IMR-90 (cell line): ENCODE measurements around the gene FAM20C. TPM values are rescaled to one million over a fixed set of nuclear protein-coding genes. Genes with fewer than 3 reads are reported as not detected.

Experiments used
- ATAC-seq: fragments of 200-7000 bp; cut with Tn5 transposase; 2 replicates; pipeline ENCODE4 v1.9.1; 2020; ENCODE audit warnings: low read depth, mild to moderate bottlenecking, moderate library complexity
- BruUV-seq: library from RNA; stranded (reverse); fragments of 400-500 nt; replicated peaks from 2 replicates; lab custom pipeline; 2021; lab: Mats Ljungman, UMichigan
- CTCF ChIA-PET: fragments of 300-600 bp; formaldehyde crosslinking; extraction: SDS; loops from one replicate; lab custom pipeline; 2021; ENCODE audit warnings: antibody characterized with exemption; lab: Yijun Ruan, JAX
- POLR2A ChIA-PET: fragments of 300-600 bp; sonication (Branson Sonifier 250); formaldehyde crosslinking; loops from one replicate; lab custom pipeline; 2022; ENCODE audit warnings: antibody characterized with exemption; ENCODE audit not compliant: unreplicated experiment; lab: Charles Lee
- DNase-seq: peaks from one replicate; pipeline ENCODE4 v3.0.0; 2013
- H2AFZ ChIP-seq: replicated peaks from 2 replicates; pipeline ENCODE3; 2013; ENCODE audit warnings: low read length, mild to moderate bottlenecking; ENCODE audit not compliant: poor library complexity
- H2AK5ac ChIP-seq: 2 replicates; pipeline ENCODE4 v1.6.1; 2013; ENCODE audit warnings: low read depth, low read length, inconsistent platforms
- H2AK9ac ChIP-seq: replicated peaks from 2 replicates; pipeline ENCODE3; 2013; ENCODE audit warnings: mild to moderate bottlenecking, low read depth, low read length, moderate library complexity; ENCODE audit not compliant: poor library complexity
- H2BK120ac ChIP-seq: 2 replicates; pipeline ENCODE4 v1.6.1; 2013; ENCODE audit warnings: low read depth, low read length, inconsistent platforms
- H2BK15ac ChIP-seq: 3 replicates; pipeline ENCODE4 v1.6.1; 2013; ENCODE audit warnings: low read depth, low read length, inconsistent platforms
- H2BK20ac ChIP-seq: 2 replicates; pipeline ENCODE4 v1.6.1; 2013; ENCODE audit warnings: low read depth, mild to moderate bottlenecking, inconsistent platforms, low read length, moderate library complexity
- H2BK5ac ChIP-seq: 2 replicates; pipeline ENCODE4 v1.6.1; 2013; ENCODE audit warnings: mild to moderate bottlenecking, low read depth, low read length, inconsistent platforms; ENCODE audit not compliant: poor library complexity, severe bottlenecking
- H3K14ac ChIP-seq: replicated peaks from 2 replicates; pipeline ENCODE4 v1.6.1; 2013; ENCODE audit warnings: low read depth, low read length, inconsistent platforms
- H3K18ac ChIP-seq: 2 replicates; pipeline ENCODE4 v1.6.1; 2013; ENCODE audit warnings: low read depth, low read length, control low read depth
- H3K23ac ChIP-seq: 2 replicates; pipeline ENCODE4 v1.6.1; 2013; ENCODE audit warnings: low read depth, low read length, inconsistent platforms
- H3K27ac ChIP-seq: 2 replicates; pipeline ENCODE4 v1.5.1; 2013; ENCODE audit warnings: mild to moderate bottlenecking, control low read depth, low read length; ENCODE audit not compliant: insufficient read depth
- H3K27me3 ChIP-seq: 2 replicates; pipeline ENCODE4 v1.6.1; 2013; ENCODE audit warnings: low read length; ENCODE audit not compliant: control insufficient read depth, insufficient read depth
- H3K36me3 ChIP-seq: 2 replicates; pipeline ENCODE4 v1.6.1; 2013; ENCODE audit warnings: low read length, mixed read lengths; ENCODE audit not compliant: control insufficient read depth, insufficient read depth
- H3K4ac ChIP-seq: 2 replicates; pipeline ENCODE4 v1.6.1; 2013; ENCODE audit warnings: low read depth, low read length, inconsistent platforms
- H3K4me1 ChIP-seq: 2 replicates; pipeline ENCODE4 v1.6.1; 2013; ENCODE audit warnings: low read length, mixed read lengths; ENCODE audit not compliant: control insufficient read depth, insufficient read depth
- H3K4me2 ChIP-seq: 2 replicates; pipeline ENCODE4 v1.6.1; 2013; ENCODE audit warnings: low read depth, mild to moderate bottlenecking, control low read depth, low read length, moderate library complexity
- H3K4me3 ChIP-seq: 2 replicates; pipeline ENCODE4 v1.5.1; 2013; ENCODE audit warnings: low read depth, mild to moderate bottlenecking, control low read depth, low read length, moderate library complexity; ENCODE audit not compliant: insufficient read depth
- H3K56ac ChIP-seq: 2 replicates; pipeline ENCODE4 v1.6.1; 2013; ENCODE audit warnings: low read length, inconsistent platforms; ENCODE audit not compliant: insufficient read depth; ENCODE audit errors: extremely low read depth
- H3K79me1 ChIP-seq, 2 experiments: 2 replicates each; pipeline ENCODE4 v1.6.1; 2013; ENCODE audit warnings: low read length in 2 of 2, inconsistent platforms in 1 of 2, low read depth in 1 of 2
- H3K9ac ChIP-seq: 2 replicates; pipeline ENCODE4 v1.6.1; 2013; ENCODE audit warnings: low read depth, low read length, control low read depth
- H3K9me1 ChIP-seq: 2 replicates; pipeline ENCODE4 v1.6.1; 2013; ENCODE audit warnings: low read length, inconsistent platforms; ENCODE audit not compliant: insufficient read depth
- H3K9me3 ChIP-seq: 2 replicates; pipeline ENCODE4 v1.6.1; 2013; ENCODE audit warnings: low read length; ENCODE audit not compliant: control insufficient read depth, insufficient read depth
- H4K20me1 ChIP-seq: 2 replicates; pipeline ENCODE4 v1.6.1; 2013; ENCODE audit warnings: low read length, inconsistent platforms; ENCODE audit not compliant: insufficient read depth
- H4K5ac ChIP-seq: 2 replicates; pipeline ENCODE4 v1.6.1; 2013; ENCODE audit warnings: mild to moderate bottlenecking, low read depth, low read length, control low read depth
- H4K8ac ChIP-seq, 2 experiments: 2 replicates each; pipeline ENCODE4 v1.6.1; 2013; ENCODE audit warnings: low read depth in 2 of 2, low read length in 2 of 2, control low read depth in 1 of 2, inconsistent platforms in 1 of 2
- H4K91ac ChIP-seq: 2 replicates; pipeline ENCODE4 v1.6.1; 2013; ENCODE audit warnings: low read depth, low read length, inconsistent platforms; ENCODE audit not compliant: insufficient read depth
- POLR2A ChIP-seq: IDR thresholded peaks from 2 replicates; pipeline ENCODE4 v1.6.1; 2012; ENCODE audit warnings: mild to moderate bottlenecking, low read depth, low read length
- RCOR1 ChIP-seq: IDR thresholded peaks from 2 replicates; pipeline ENCODE4 v1.6.1; 2012; ENCODE audit warnings: mild to moderate bottlenecking, low read length, improper control_type of control experiment; ENCODE audit not compliant: insufficient replicate concordance
- WGBS, 2 experiments: methylation state at CpG; one replicate each; pipeline versions ENCODE4 v1.1.5 to v1.1.7; 2013; ENCODE audit warnings: missing lambda C conversion rate in 2 of 2; ENCODE audit not compliant: insufficient read length in 1 of 2; ENCODE audit errors: extremely low coverage in 2 of 2; 5-methylcytosine and 5-hydroxymethylcytosine counted together
- dilution Hi-C: fragments of 300-500 bp; cut with HindIII; formaldehyde crosslinking; loops from one replicate; pipeline ENCODE4 v1.14.3; 2018; ENCODE audit warnings: low sequenced_read_pairs; ENCODE audit not compliant: unreplicated experiment
- in situ Hi-C: fragments of 300-500 bp; cut with MboI; formaldehyde crosslinking; loops from 3 replicates; pipeline ENCODE4 v1.14.3; 2019; ENCODE audit warnings: low sequenced_read_pairs, inconsistent platforms, mixed read lengths
- intact Hi-C: fragments of 100-400 bp; cut with micrococcal nuclease; formaldehyde crosslinking; loops from 2 replicates; pipeline ENCODE4 v1.10.0; 2022
- polyA plus RNA-seq, 3 experiments: library from polyadenylated mRNA; depleted of rRNA; stranded (reverse); fragments of >200 nt; gene quantifications; 2 replicates each; pipeline ENCODE4 v1.2.3, GENCODE V29; 2012; ENCODE audit warnings: low replicate concordance in 1 of 3
- total RNA-seq: library from RNA; depleted of rRNA; stranded (reverse); fragments of >200 nt; gene quantifications from 2 replicates; pipeline ENCODE4 v1.2.3, GENCODE V29; 2012

FAM20C gene
- total and polyA plus RNA-seq, 2 of the 4 experiments (the other 2 are of a cell fraction) = 7.7 to 36.6 TPM

- TF ChIP-seq RCOR1 = no peak
- no peak for TF ChIP-seq POLR2A
- BruUV-seq = no TSS peak
These were observed 110.0 kb downstream of the FAM20C start for GRCh38 chr7:302054-302992.

More at GRCh38 chr7:302054-302992, 110.0 kb downstream of the FAM20C start:
- Histone ChIP-seq H3K23ac (no peak overlapping the region), H3K36me3 (no peaks in the 10 kb centered on the region), H4K5ac (no peak overlapping the region), H2BK120ac (no peak overlapping the region), H2AK5ac (no peak overlapping the region), H3K9ac (no peak overlapping the region), H2AFZ (no peak overlapping the region), H3K14ac (no peak overlapping the region), H4K91ac (no peak overlapping the region), H3K18ac (no peak overlapping the region), H2BK5ac (no peak overlapping the region), H3K79me1 (no peaks in the 10 kb centered on the region), H3K27ac (no peak overlapping the region), H3K9me1 (0 out of 2 replicates have a peak, but pooled peaks cover 4% of the 10 kb centered on the region), H2BK15ac (no peak overlapping the region), H4K20me1 (peaks cover 3% of the 10 kb centered on the region; the same call in 1 of the 2 replicates), H3K4me1 (no peaks in the 10 kb centered on the region), H4K8ac (no peak overlapping the region), H3K27me3 (peaks cover 26% of the 10 kb centered on the region; the same call in 1 of the 2 replicates), H2BK20ac (no peak overlapping the region), H3K56ac (no peak overlapping the region), H3K4me2 (no peak overlapping the region), H2AK9ac (no peak overlapping the region), H3K4me3 (no peak overlapping the region), H3K4ac (no peak overlapping the region), H3K9me3 (no peaks in the 10 kb centered on the region; the same call in 1 of the 2 replicates)
- CTCF ChIA-PET = no interaction called here
- dilution Hi-C loops = no loop called here
- intact Hi-C loops = no loop called here
- POLR2A ChIA-PET = no interaction called here
- in situ Hi-C loops = no loop called here
- no CpG with 5 or more reads among the region's 18 CpGs for WGBS, 2 experiments
- no peak for ATAC-seq
- no peak for DNase-seq
